ENCODE results near the gene ICAM3.
A peak's percentile ranks its signal among the peaks of the same experiment; 100 is the strongest.
"Not testable (repeated sequence)": the region's sequence is repeated elsewhere in the genome, so short reads cannot be mapped to it uniquely, and the experiment has no call there.

The ICAM3 gene

GRCh38 chr19:10346509-10346908 is 7.1 kb upstream of the ICAM3 start:
- DNase-seq (ENCODE audit: low read depth in 2 of 2) = no peak

DNA sequence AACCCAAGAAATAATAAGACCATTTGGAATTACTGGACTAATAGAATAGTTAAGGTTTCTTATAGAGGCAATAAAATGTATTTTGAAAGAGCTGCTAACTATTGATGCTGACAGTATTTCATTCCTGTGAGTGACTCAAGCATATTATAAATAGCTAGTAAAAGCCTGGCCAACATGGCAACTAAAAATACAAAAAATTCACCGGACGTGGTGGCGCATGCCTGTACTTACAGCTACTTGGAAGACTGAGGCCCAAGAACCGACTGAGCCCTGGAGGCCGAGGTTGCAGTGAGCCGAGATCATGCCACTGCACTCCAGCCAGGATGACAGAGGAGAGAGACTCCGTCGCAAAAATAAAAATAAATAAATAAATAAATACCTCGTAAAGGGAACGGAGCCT is 5.4 kb upstream of the ICAM3 start:
- DNase-seq (ENCODE audit: low read depth in 2 of 2) = no peak

GRCh38 chr19:10343495-10343894 is 4.1 kb upstream of the ICAM3 start:
- no peak for DNase-seq (ENCODE audit: low read depth in 2 of 2)

DNA sequence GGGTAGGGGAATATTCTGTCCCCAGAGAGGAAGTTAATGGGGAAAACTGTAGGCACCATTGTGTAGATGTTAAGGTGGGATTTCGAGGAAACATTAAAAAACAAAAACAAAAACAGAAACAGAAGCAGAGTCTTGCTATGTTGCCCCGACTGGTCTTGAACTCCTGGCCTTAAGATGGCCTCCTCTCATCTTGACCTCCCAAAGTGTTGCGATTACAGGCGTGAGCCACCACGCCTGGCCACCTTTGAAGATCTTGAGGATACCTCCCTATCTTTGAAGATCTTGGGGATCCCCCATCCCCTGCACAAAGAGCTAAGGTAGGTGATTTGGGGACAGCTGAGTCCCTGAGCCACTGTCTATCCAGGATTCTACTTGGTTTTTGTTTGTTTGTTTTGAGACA is 553 bp upstream of the ICAM3 start:
- no peak for DNase-seq (ENCODE audit: low read depth in 2 of 2)

- DNase-seq (ENCODE audit: low read depth in 2 of 2) = no peak
These were observed 484 bp downstream of the ICAM3 start for GRCh38 chr19:10338940-10339339.

DNA sequence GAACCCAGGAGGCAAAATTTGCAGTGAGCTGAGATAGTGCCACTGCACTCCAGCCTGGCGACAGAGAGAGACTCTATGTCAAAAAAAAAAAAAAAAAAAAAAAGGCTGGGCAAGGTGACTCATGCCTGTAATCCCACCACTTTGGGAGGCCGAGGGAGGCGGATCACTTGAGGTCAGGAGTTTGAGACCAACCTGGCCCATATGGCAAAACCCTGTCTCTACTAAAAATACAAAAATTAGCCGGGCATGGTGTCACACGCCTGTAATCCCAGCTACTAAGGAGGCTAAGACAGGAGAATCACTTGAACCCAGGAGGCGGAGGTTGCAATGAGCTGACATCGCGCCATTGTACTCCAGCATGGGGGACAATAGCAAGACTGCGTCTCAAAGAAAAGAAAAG is 2.7 kb downstream of the ICAM3 start:
- not testable (repeated sequence) for DNase-seq (ENCODE audit: low read depth in 2 of 2)

DNA sequence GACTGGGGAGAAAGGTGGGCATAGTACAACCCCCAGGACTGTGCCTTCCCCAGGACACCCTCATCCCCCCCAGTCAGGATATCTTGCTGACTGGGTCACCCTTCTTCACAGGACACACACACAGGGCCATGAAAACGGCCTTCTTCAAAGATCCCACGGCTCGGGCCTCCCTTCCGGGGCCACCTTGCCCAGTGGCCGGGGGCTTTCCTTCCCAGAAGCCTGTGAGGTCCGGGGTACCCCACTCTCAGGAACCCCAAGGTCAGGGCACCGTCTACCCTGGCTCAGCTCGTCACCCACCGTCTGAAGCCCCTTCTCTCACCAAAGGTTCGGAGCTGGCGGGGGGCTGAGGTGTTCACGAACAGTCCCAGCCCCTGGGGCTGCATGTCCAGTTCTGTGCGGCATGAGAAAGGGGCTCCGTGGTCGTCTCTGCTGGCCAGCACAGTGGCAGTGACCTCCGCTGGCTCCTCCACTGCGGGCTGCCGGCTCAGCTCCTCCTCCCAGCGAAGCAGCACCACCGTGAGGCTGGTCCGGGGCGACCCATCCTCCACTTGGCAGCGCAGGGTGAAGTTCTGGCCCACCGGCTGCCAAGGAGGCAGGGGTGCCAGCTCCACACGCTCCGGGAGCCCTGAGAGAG is 4.0 kb downstream of the ICAM3 start:
- DNase-seq (ENCODE audit: low read depth in 2 of 2) = no peak

GRCh38 chr19:10334588-10335351 is 4.7 kb downstream of the ICAM3 start:
- DNase-seq (ENCODE audit: low read depth in 2 of 2) = peak; percentile 53 to 58

DNA sequence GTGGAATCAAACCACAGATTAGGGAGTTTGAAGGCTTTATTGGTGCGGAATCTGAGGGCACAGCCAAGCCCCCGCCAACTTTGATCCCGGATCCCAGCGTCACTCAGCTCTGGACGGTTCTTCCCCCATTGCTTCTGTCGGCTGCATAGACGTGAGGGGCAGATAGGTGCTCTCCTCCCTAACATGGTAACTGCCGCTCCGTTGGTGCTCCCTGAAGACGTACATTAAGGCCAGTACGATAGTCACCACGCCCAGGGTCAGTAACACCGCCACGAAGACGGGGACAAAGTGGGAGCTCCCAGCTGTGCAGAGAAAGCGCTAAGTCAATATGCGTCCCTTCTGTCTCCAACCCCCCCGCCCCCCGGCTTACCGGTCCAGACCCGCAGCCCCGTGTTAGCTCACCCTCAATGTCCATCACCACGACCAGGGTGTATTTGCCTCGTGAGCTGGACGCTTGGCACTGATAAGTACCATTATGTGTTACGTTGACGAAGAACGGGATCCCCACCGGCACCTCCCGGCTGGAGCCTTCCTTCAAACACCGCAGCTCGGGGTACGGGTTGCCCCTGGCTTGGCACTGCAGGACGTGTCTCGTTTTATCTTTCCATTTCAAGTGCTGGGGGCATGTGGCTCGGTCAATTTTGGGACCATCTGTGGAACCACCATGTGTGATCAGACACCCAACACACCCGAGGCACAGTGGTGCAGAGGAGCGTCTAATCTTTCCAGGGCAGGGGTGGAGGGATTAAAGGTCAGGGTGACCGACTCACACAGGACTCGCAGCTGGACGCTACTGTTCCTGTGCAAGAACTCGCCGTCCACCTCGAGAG is 5.5 kb downstream of the ICAM3 start:
- DNase-seq (ENCODE audit: low read depth in 2 of 2) = no peak

GRCh38 chr19:10332965-10333757 is 6.3 kb downstream of the ICAM3 start, which contains the start of gene RAVER1:
RAVER1 (minus strand) TSS chr19:10333529; CDS start chr19:10333507, 22 bp downstream.
- DNase-seq (ENCODE audit: low read depth in 2 of 2) = peak; percentile 90 to 92

DNA sequence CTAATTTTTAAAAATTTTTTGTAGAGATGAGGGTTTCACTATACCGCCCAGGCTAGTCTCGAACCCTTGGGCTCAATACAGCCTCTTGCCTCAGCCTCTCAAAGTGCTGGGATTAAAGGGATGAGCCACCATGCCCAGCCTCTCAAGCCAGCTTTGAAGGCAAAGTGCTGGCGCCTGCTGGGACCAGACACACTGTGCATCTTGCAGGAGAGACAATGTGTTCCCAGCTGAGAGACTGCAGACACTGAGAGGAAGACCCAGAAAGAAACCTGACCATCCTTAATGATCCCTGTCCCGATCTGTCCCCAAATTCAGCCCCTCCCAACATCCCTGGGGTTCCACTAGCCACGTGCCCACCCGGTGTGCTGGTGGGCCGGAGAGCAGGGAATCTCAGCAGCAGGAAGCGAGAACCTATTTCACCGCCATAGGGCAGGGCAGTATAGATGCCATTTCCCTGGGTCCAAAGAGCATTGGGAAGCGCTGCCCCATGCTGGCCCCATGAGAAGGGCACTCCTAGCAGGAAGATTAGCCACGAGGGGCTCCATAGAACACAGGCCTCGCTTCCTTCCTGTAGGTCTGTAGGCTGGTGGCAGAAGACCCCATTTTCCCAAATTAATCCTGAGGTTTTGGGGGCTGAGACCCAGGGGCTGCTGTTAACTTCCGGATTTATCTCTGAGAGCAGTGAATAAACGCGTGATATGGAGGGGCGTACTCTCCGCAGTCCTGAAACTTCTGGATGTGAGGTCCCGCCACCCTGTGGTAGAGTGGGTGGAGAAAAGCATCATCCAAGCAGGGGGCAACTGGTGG is 7.1 kb downstream of the ICAM3 start:
- no peak for DNase-seq (ENCODE audit: low read depth in 2 of 2)

DNA sequence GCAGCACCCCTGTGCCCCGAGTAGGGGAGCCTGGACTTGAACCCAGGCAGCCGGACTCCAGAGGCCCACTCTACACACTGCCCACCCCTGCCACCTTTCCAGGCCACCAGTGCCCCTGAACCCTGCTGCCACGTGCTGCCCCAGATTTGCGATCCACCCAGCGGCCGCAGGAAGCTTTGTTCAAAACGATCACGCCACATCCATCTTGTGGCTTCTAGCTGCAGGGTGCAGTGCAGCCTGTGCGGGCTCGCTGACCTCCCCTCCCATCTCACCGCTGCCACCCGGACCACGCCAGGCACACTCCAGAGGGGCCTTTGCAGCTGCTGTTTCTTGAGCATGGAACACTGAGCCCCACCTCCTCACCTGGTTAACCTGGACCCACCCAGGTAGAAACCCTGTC is 9.9 kb downstream of the ICAM3 start:
- no peak for DNase-seq (ENCODE audit: low read depth in 2 of 2)

DNA sequence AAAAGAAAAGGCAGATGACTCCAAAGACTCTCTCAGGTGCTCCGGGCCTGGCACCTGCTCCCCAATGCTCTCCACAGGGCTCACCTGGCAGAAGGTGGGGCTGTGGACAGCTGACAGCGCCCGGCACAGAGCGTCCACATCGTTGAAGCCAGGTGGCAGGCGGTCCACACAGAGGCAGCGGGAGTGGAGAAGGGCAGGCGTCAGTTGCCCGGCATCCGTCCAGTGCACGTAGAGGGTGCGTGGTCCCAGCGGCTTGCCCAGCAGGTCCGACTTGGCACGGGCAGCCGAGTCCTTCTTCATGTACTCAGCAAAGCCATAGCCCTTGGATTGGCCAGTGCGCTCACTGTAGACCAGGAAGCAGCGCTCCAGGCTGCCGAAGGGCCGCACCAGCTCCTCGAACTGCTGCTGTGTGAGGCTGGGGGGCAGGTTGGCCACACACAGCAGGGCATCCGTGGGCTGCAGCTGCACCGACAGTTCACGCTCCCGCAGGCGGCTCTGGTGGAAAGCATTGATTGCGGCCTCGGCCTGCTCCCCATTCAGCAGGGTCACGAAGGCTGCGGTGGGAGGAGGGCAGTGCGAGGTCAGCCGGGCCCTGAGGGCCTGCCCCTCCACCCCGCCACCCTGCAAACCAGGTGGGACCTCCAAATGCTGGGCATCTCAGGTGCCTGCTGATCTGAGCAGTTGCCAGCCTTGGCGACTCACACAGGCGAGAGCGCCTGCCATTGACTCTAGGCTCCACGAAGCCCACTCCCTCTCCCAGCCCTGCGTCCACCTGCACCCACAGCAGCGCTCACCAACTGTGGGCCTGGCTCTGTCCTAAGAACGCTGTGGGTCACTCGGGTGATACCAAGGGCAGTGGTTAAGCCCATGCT is 10.6 kb downstream of the ICAM3 start:
- DNase-seq (ENCODE audit: low read depth in 2 of 2) = no peak

DNA sequence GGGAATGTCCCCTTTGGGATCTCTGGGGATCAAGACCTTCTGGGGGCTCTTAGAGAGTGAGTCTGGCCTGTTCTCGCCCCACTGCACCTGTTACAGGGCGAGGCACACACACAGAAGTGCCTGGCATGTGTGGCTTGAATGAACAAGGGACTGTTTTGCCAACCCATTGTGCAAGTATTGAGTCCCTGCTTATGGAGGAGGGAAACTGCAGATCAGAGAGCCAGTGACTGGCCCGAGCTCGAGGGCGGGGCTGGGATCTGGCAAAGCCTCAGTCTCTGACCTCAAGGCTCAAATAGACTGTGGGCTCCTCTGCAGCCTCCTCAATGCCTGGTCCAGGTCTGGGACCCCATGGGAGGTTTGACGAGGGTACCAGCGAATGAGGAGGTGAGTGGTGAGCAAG is 11.6 kb downstream of the ICAM3 start:
- DNase-seq (ENCODE audit: low read depth in 2 of 2) = no peak

- no peak for DNase-seq (ENCODE audit: low read depth in 2 of 2)
These were observed 13.7 kb downstream of the ICAM3 start for GRCh38 chr19:10325732-10326131.

- DNase-seq (ENCODE audit: low read depth in 2 of 2) = no peak
These were observed 17.3 kb downstream of the ICAM3 start for GRCh38 chr19:10321874-10322835.

GRCh38 chr19:10321417-10321797 is 18.0 kb downstream of the ICAM3 start:
- DNase-seq (ENCODE audit: low read depth in 2 of 2) = no peak

DNA sequence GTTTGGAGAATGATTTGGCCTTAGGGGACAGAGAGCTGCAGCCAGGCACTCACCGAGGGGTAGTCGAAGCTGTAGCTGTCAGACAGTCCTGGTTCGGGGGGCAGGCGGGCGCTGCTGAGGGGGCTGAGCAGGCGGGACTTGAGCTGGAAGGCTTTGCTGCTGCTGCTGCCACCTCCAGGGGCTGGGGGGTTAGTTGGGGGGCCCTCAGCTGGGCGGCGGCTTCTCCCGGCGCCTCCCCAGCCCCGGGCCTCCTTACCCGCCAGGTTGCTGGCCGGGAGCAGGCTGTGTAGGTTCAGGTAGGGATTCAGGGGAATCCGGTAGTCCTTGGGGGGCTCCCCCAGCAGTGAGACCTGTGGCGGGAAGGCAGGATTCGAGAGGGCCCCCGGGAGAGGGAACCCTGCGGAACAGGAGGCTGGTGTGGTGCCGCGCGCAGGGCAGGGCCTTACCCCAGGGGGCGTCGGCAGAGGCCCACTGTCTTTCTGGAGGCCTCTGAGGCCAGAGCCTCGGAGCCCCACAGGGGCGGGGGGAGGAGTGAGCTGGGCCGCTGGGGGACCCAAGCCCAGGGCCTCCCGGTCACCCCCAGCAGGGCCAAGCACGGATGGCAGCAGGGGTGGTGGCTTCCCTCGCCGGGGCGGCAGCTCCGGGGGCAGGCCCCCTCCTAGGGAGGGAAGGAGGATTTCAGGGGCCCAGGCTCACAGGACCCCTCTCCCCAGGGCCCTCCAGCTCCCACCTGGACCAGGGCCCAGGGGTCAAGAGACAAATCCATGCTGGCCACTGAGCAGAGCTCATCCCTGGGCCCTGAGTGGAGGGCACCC is 18.6 kb downstream of the ICAM3 start:
- DNase-seq (ENCODE audit: low read depth in 2 of 2) = no peak

Measured in fibroblast of skin of left biceps (primary cell).